IPS-18c (cell line): ENCODE data around the gene SORD.

Experiments used
- H3K4me3 ChIP-seq: 2 replicates; pipeline ENCODE4 v1.7.0; 2013; ENCODE audit warnings: low read depth, mild to moderate bottlenecking, low read length, moderate library complexity; ENCODE audit not compliant: insufficient read depth
- H3K9me3 ChIP-seq: one replicate; pipeline ENCODE4 v1.6.1; 2013; ENCODE audit warnings: mild to moderate bottlenecking, low read length, moderate library complexity; ENCODE audit not compliant: control insufficient read depth, insufficient read depth

Gene SORD

DNA sequence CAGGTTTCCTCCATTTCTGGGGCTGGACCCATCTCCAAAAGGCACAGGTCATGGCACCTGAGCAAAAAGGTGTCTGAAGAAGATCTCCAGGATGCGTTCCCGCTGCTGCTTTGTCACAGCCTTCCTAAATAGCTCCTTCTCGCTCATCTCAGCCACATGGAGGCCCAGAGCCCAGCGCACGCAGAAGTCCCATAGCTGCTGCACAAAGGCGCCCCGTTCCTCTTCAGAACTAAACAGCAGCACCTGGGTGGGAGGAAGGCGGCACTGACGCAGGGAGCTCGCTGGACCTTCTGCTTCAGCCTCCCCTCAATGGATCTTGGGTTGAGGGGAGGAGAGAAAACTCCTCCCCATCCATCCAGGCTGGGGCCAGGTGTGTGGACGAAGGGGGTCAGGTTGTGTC, 82.6 kb downstream of the SORD start:
- no peaks in the 10 kb centered on the region for H3K9me3 ChIP-seq
- no peak overlapping the region for H3K4me3 ChIP-seq

DNA sequence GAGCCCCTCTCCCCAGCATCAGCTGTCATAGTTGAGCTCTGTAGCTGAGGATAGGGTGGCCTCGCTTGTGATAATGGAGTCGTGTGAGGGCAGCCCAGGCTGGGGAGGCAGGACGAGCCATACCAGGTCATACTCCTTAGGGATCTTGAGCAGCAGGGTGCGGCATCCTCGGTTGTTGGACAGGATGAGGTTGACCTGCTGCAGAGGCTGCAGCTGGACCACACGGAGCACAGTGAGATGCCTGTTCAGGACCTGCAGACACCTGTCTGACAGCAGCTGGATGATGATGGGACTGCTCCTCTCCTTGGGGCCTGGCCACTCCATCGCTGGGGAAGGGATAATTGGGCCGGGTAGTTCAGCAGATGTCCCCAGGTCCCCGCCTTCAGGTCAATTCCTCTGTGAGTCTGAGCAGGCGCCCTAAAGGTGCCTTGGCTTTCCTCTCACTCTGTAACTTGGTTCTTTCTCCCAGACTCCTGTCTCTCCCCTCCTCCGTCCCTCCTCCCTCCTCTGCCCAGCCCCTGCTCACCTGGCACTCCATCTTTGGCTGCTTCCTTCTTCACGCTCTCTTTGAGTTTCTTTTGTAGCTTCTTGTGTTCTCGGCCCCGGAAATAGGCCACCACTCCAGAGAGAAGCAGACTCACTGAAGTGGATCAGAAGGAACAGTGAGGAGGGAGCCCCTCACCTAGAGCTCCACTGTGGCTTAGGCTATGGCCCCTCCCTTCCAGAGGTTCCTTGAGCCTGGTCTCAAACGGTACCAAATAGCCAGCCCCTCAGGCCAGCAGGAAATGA, 83.2 kb downstream of the SORD start:
- Histone ChIP-seq H3K4me3 (no peak overlapping the region), H3K9me3 (no peaks in the 10 kb centered on the region)

DNA sequence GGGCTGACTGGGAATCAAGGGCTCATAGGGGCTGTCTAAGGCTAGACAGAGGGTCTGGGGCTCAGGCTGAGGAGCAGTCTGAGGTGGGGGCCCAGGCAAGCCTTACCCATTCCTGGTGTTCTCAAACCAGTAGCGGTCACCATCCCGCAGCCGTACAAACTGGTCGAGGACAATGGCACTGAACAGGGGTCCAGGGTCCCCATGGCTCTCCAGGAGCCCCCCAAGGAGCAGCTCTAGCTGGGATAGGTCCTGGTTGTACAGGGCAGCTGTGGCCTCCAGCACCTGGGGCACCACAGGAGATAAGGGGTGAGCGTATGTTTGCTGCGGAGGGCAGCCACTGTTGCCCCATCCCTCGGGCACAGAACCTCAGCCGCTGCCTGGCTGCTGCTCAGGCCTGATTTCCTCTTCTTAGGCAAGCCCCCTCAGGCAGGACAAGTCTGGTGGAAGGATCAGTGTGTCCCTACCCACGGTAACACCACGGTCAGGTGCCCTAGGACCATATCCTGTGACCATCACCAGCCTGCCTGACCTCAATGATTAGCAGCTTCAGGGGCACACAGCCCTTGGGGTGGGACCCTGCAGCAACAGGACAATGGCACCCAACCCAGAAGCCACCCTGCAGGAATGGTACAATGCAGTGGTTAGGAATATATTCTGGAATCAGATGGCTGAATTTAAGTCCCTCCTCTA, 85.1 kb downstream of the SORD start:
- H3K4me3 ChIP-seq = no peak overlapping the region

DNA sequence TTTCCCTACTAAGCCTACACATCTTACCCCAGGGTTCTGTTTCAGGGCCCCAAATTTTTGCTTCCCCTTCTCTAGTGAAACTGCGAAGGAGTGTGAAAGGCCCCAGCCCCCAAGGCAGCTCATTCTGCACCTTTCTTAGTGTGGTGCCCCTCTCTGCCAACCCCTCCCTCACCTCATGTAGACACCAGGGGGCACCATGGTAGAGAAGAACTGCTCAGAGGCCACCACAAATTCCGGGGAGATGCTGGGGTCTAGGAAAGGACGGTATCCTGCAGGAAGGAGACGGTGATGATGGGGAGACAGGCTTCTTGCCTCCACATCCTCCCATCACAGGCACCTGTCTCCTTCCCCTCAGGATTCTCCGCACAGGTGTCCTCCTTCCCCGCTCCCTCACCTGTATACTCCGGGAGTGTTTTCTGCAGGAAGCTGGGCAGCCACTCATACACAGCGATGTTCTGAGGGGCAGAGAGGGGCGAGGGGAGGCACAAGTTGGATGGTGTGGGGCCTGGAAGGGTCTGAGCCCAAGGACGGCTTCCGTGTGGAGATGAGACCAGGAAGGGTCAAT, 87.3 kb downstream of the SORD start:
- H3K9me3 ChIP-seq = no peaks in the 10 kb centered on the region
- no peak overlapping the region for H3K4me3 ChIP-seq

More for the DNA sequence above, 85.1 kb downstream of the SORD start:
- no peaks in the 10 kb centered on the region for H3K9me3 ChIP-seq

DNA sequence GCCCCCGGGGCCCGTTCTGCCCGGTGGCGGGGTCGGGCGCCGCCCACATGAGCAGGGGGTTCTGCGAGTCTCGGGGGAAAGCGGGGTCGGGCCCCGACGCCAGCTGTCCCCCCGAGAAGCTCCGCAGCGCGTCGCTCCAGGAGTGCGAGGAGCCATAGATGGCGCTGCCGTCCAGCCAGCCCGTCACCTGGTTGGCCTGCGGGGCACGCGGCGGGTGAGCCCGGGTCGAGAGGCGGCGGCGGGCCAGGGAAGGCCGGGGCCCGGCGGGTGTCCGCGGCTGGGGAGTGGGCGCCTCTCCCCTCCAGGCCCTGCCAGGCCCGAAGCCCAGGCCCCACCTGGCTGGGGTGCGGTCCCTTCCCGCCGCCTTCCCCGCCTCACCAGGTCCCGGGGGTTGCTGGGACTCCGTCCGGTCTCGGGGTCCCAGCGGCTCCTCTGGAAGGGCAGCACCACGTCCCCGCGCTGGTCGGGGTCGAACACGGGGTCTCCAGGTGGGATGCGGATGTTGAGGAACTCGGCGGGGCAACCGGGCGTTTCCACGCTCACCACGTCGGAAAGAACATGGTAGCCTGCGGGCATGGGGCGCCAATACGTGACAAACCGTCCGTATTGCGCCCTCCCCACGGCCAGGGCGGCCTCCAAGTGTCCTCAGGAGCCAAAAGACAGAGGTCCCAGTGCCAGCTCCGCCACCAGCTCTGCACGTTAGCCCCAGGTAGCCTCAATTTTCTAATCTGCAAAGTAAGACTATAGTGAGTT, 88.6 kb downstream of the SORD start:
- peaks cover 2% of the 10 kb centered on the region for H3K9me3 ChIP-seq
- peak overlapping the region; percentile 32; the same call in 1 of the 2 replicates for H3K4me3 ChIP-seq

DNA sequence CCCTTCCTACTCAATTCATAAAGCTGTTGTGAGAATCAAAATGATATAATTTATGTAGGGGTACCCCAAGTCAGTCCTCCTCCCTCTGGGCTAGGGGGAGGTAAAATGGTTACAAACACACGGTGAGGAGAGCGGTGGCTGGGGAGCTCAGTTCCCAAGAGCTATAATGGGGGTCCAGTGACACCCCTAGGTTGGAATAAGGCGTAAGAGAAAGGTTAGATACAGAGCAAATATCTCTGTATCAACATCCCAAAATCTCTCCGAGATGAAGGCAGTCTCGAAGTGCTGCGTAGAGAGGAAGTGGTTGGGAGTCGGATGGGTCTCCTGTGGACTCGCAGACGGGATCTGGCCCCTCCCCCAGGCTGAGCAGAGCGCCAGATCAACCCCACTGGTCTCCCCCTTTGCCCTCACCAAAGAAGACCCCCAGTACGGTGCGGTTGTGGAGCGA, 89.2 kb downstream of the SORD start:
- Histone ChIP-seq H3K9me3 (peaks cover 3% of the 10 kb centered on the region), H3K4me3 (peak overlapping the region; percentile 32)

DNA sequence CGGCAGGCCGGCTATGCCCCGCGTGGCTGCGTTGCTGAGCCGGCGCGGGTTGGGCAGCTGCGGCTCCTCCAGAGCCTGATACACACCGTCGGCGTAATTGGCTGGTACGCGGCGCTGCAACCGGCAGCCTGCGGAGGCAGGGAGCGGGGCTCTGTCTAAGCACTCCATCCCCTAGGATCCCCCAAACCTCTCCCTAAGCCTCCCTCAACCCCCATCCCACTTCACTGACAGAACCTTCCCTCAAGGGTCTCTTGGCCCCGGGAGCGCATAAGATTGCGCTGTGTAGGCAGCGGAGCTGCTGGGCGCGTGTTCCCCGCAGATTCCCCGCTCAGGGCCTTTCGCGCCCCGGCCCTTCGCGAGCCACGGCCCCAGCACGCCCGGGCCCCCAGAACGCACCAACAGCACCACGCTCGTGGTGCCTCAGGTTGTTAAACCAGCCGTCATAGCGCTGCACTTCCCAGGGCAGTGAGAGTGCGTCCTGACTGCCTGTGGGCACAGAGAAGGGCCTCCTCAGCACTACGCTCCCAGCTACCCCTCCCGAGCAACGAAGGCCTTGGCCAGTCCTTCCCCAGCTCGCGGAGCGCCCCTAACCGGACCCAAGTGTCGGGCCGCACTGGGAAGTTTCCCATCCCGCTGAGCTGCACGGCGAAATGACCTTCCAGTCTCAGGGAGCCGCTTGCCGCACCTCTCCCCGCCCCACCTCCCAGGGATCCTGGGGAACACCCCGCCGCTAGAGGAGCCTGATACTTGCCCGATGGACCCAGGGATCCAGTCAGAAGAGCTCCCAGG, 89.8 kb downstream of the SORD start:
- Histone ChIP-seq H3K4me3 (peak overlapping the region; percentile 32), H3K9me3 (peaks cover 3% of the 10 kb centered on the region)

DNA sequence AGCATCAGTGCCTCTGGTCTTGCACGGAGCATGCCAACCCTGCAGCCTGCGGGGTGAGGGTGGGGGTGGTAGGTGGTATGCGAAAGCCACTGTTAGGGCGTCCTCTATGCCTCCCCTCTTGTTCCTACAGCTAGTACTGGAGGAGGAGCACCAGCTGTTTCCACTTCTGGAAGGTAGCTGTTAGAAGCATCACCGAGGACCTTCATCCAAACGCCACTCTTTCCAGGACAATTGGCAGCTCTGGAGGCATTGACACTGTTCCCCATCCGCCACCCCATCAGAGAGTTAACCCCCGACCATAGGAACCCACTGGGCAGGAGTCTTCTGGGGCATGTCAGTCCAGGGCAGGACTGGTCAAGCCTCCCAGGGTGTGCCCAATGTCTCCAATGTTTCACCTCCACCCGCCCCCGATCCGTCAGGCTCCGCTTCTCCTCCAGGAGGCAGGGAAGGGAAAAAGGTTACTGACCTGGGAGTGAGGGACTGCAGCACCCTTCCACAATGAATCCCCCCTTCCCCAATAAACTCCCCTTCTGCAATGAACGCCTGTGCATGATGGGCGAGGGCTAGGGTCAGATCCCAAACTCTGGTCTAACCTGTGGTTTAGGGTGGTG, 90.5 kb downstream of the SORD start:
- peaks cover 3% of the 10 kb centered on the region for H3K9me3 ChIP-seq
- peak overlapping the region; percentile 32; the same call in 1 of the 2 replicates for H3K4me3 ChIP-seq

DNA sequence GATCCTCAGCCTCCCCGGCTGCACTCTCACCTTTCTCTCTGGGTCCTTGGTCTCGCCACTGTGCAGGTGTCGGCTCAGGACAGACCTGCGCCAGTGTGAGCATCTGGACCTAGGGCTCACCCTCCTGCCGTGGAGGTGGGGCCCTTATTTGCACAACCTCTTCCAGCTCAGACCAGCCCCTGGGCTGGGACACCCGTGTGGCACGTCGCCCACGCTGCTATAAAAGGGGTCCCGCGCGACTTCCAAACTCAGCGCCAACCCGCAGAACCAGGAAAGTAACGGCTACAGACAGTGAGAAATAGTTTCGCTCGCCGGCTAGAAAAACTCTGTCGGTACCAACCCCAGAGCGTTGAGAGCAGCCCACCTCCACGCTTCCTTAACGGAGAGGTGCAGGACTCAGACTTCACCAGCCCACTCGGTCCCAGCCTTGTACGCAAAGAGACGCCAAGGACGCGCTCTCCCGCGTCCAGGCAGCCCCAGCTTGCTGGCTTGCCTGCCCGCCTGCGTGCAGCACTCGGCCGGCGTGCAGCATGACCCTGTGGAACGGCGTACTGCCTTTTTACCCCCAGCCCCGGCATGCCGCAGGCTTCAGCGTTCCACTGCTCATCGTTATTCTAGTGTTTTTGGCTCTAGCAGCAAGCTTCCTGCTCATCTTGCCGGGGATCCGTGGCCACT, 91.2 kb downstream of the SORD start, which contains the start of the genes DUOX2 and DUOXA2:
TSS of gene DUOX2 (minus strand) at position 97 of the 675 bp plus-strand sequence. CDS start 761 bp downstream, outside the sequence.
TSS of gene DUOXA2 (plus strand) at position 251 of the 675 bp plus-strand sequence. CDS start at position 531, 280 bp downstream.
- H3K4me3 ChIP-seq = peak within 1 kb of the TSS; percentile 32
- peaks cover 3% of the 10 kb centered on the region for H3K9me3 ChIP-seq

DNA sequence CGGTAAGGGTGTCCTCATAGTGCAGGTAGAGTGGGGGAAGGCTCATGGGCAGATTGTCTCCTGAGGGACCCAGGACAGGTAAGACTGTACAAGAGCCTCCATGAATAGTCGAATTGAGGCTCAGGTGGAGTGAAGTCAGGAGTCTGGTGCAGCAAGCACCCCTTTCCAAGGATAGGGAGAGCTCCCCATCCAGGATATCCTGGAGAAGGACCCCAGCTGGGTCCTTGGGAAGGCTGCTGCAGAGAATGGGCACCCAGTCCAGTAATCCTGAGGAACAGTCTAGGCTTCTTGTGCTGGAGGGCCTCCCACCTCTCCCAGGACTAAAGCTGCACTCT, 91.7 kb downstream of the SORD start:
- Histone ChIP-seq H3K4me3 (no peak overlapping the region), H3K9me3 (peaks cover 3% of the 10 kb centered on the region)

DNA sequence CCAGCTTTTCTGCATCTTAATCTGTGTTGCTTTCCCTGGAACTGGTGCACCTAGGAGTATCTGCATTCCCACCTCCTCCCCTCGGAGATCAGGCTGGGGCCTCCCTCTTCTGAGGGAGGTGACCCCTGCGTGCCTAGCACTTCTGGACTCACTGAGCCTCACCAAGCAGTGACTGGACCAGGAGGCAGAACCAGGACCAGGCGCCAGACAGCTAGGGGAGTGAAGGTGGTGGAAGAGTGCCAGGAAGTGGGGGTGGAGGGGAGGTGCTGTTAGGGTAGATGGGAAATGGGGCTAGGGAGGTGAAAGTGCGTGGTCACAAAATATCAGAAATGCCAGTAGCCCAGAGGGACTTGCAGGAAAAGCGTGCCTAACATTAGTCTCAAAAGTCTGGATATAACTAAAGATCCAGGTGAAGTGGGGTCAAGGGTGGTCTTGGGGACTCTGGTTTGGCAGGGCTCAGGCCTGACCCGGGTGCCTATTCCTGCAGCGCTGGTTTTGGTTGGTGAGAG, 92.4 kb downstream of the SORD start:
- peaks cover 3% of the 10 kb centered on the region for H3K9me3 ChIP-seq

DNA sequence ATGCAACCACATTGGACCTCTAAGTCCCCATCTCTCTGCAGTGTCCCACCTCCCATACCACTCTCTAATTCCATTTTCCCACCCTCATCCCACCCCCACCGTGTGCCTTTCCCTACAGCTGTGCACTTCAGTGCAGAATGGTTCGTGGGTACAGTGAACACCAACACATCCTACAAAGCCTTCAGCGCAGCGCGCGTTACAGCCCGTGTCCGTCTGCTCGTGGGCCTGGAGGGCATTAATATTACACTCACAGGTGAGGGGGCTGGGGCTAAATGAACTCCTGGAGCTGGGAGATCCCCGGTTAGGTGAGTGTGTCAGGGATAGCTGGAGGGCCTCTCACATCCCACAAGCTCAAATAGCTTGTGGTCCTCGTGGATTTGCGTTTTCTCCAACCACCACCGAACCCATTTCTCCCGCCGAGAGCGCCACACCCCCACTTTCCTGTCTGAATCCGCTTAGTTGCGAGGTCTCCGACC, 93.0 kb downstream of the SORD start:
- H3K4me3 ChIP-seq = no peak overlapping the region

More for the DNA sequence above, 92.4 kb downstream of the SORD start:
- H3K4me3 ChIP-seq = no peak overlapping the region

DNA sequence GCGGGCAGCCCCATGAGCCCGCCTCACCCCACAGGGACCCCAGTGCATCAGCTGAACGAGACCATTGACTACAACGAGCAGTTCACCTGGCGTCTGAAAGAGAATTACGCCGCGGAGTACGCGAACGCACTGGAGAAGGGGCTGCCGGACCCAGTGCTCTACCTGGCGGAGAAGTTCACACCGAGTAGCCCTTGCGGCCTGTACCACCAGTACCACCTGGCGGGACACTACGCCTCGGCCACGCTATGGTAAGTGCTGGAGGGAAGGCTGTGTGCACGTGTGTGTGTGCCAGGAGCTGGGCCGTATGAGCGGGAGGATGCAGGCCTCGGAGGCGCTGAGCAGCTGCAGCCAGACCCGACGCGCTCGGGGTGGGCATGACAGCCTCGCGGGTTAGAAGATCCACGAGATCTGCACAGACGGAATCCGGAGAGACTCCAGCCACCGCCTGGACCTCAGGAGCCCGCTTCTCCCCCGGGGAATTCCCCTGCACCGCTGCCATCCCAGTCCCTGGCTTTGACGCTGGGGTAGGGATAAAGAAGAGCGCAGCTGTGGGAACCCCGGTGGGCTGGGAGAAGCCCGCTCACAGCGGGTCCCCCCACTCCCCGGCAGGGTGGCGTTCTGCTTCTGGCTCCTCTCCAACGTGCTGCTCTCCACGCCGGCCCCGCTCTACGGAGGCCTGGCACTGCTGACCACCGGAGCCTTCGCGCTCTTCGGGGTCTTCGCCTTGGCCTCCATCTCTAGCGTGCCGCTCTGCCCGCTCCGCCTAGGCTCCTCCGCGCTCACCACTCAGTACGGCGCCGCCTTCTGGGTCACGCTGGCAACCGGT, 93.7 kb downstream of the SORD start:
- H3K4me3 ChIP-seq = no peak overlapping the region; the same call in 1 of the 2 replicates
- peaks cover 3% of the 10 kb centered on the region for H3K9me3 ChIP-seq

More for the DNA sequence above, 93.0 kb downstream of the SORD start:
- peaks cover 3% of the 10 kb centered on the region for H3K9me3 ChIP-seq

DNA sequence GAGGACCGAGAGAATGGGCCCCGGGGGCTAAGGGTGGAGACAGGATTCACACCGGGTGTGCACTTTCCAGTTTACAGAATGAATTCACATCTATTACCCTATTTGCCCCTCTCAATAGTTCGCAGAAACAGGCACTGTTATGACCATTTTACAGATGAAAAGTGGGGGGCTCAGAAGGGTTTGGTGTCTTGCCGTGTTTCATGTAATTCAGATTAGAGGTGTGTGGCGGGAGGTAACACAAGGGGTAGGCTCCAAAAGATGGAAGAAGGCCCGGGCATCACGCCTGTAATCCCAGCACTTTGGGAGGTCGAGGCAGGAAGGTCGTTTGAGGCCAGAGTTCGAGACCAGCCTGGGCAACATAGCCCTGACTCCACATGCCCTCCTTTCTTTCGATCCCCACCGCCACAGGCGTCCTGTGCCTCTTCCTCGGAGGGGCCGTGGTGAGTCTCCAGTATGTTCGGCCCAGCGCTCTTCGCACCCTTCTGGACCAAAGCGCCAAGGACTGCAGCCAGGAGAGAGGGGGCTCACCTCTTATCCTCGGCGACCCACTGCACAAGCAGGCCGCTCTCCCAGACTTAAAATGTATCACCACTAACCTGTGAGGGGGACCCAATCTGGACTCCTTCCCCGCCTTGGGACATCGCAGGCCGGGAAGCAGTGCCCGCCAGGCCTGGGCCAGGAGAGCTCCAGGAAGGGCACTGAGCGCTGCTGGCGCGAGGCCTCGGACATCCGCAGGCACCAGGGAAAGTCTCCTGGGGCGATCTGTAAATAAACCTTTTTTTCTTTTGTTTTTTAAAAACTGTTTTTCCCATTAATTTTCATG, 94.5 kb downstream of the SORD start:
- Histone ChIP-seq H3K9me3 (peaks cover 3% of the 10 kb centered on the region), H3K4me3 (peak overlapping the region; percentile 29)
